NT2/D1 (cell line): ENCODE measurements around the gene GARNL3.

Experiments used
- YY1 ChIP-seq: IDR thresholded peaks from 2 replicates; pipeline ENCODE4 v1.6.1; 2011; ENCODE audit not compliant: insufficient read length, insufficient read depth
- ZNF274 ChIP-seq: IDR thresholded peaks from 2 replicates; pipeline ENCODE4 v1.6.1; 2011; ENCODE audit warnings: mild to moderate bottlenecking, low read depth, low read length

DNA sequence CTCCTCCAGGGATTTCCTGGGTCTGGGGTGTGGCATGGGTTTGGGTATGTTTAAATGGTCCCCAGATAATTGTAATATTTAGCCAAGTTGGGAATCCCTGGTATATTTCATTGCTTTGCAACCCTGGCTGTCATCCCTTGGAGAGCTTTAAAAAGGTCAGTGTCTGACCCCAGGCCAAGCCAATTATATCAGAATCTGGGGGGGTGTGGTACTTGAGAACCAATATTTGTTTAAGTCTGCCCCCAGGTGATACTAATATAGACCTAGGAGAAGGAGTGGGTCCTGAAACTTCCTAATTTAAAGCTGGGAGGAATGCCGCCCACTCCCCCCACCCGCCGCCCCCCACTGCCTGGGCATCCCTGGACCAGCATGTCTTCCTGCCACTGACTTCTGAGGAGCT is 94.2 kb downstream of the GARNL3 start:
- TF ChIP-seq ZNF274 (no peak), YY1 (no peak)
